Heart right ventricle (tissue), 16 donors: ENCODE results near the gene SMC1A. TPM values are rescaled to one million over a fixed set of nuclear protein-coding genes. Genes with fewer than 3 reads are reported as not detected.

Source experiments
- ATAC-seq, 8 donors: fragments of 200-7000 bp; cut with Tn5 transposase; one replicate each; pipeline ENCODE4 v1.9.1; 2020; ENCODE audit warnings: mild to moderate bottlenecking in 8 of 8, moderate library complexity in 8 of 8, moderate number of reproducible peaks in 1 of 8
- DNase-seq, 2 donors: peaks; one replicate each; pipeline ENCODE4 v3.0.0-alpha.2; 2020
- H3K27ac ChIP-seq, 10 donors: fragments of 200-600 bp; sonication (generic) in 2 of 10; one replicate each; pipeline versions ENCODE4 v1.5.0 to v1.8.0; 2020 to 2022; ENCODE audit warnings: mild to moderate bottlenecking in 3 of 10
- H3K27me3 ChIP-seq, 7 donors: fragments of 200-600 bp; one replicate each; pipeline ENCODE4 v1.8.0; 2021 to 2022; ENCODE audit warnings: mild to moderate bottlenecking in 2 of 7
- H3K36me3 ChIP-seq, 9 donors: fragments of 200-600 bp; sonication (generic) in 1 of 9; one replicate each; pipeline versions ENCODE4 v1.5.0 to v1.8.0; 2020 to 2022; ENCODE audit warnings: mild to moderate bottlenecking in 2 of 9
- H3K4me1 ChIP-seq, 9 donors: fragments of 200-600 bp; sonication (generic) in 1 of 9; one replicate each; pipeline versions ENCODE4 v1.5.0 to v1.8.0; 2020 to 2022; ENCODE audit warnings: mild to moderate bottlenecking in 4 of 9
- H3K4me3 ChIP-seq, 10 donors: fragments of 200-600 bp; sonication (generic) in 2 of 10; one replicate each; pipeline versions ENCODE4 v1.5.0 to v1.8.0; 2020 to 2022; ENCODE audit warnings: mild to moderate bottlenecking in 7 of 10, moderate library complexity in 2 of 10
- H3K9me3 ChIP-seq, 11 donors: fragments of 200-600 bp in 10 of 11; sonication (generic) in 2 of 11; one replicate each; pipeline versions ENCODE4 v1.5.0 to v1.8.0; 2013 to 2022; ENCODE audit warnings: mild to moderate bottlenecking in 2 of 11, control low read depth in 1 of 11, moderate library complexity in 1 of 11
- WGBS, 2 donors: extraction: QIAGEN DNeasy Blood & Tissue Kit; methylation state at CpG; one replicate each; pipeline ENCODE4 v1.1.7; 2013; ENCODE audit warnings: inconsistent platforms in 1 of 2; 5-methylcytosine and 5-hydroxymethylcytosine counted together
- intact Hi-C, 10 donors: fragments of 100-400 bp; cut with DNase I; formaldehyde crosslinking; loops; one replicate each; pipeline versions ENCODE4 v1.11.1 to v1.14.2; 2022
- polyA plus RNA-seq, 2 donors: library from polyadenylated mRNA; stranded (reverse); fragments of 200-250 nt; gene quantifications; one replicate each; pipeline ENCODE4 v1.2.3, GENCODE V29; 2013
- total RNA-seq, 10 donors: library from RNA; stranded (reverse); fragmentation: NEBNext Ultra II Directional in 3 of 10; extraction: Animal tissue kit (Norgen Biotek cat#: 25700) in 3 of 10; gene quantifications; one replicate each; pipeline versions ENCODE4 v1.2.1 to v1.2.4, GENCODE V29; 2021 to 2023
- TF ChIP-seq, protein P1 (sequence below), 9 donors: fragments of 200-600 bp; sonication (generic) in 2 of 9; IDR thresholded peaks; one replicate each; pipeline versions ENCODE4 v1.5.0 to v1.8.0; 2021 to 2022; ENCODE audit warnings: antibody characterized with exemption in 9 of 9, mild to moderate bottlenecking in 5 of 9, moderate library complexity in 1 of 9
- donor health status: Arrhythmogenic right ventricular cardiomyopathy.
- donor health status: ischemic (EF 13 %, LVEDD 7.1; RV severe dilation, severe dysfunction).
- donor health status: healthy with polysubstance abuse.
- donor health status: DM: no; HTN: yes; CAD: no.
- donor health status: DM: no; HTN: no; CAD: no.
- donor health status: ischemic (EF 25% LVEDD 6.9; RV normal size, moderate dysfunction).
- donor health status: ischemic (EF 25% LVEDD 5.7; RV mildly dilated, moderate dysfunction).
- donor health status: healthy.
- donor health status: DM: yes; HTN: yes; CAD: no.
- donor health status: Ischemic cardiomyopathy.
- donor health status: ischemic (EF 35%, LVEDD 5.7; RV mildly dilated, moderate dysfunction).
- donor health status: nonischemic (EF 11% LVEDD 7.7; RV severe dilation, severe dysfunction).
- donor health status: DM: yes; HTN: yes; CAD: no.
- donor health status: PGD.
- donor health status: ischemic (EF 29% LVEDD 5.4; RV normal size, mild dysfunction).
- donor health status: nonischemic (EF 23%, LVEDD 6.1; RV moderate dilation, normal function).

Gene SMC1A
- total and polyA plus RNA-seq, 12 donors: 9.5 to 55.1 (median 34.9) TPM

DNA sequence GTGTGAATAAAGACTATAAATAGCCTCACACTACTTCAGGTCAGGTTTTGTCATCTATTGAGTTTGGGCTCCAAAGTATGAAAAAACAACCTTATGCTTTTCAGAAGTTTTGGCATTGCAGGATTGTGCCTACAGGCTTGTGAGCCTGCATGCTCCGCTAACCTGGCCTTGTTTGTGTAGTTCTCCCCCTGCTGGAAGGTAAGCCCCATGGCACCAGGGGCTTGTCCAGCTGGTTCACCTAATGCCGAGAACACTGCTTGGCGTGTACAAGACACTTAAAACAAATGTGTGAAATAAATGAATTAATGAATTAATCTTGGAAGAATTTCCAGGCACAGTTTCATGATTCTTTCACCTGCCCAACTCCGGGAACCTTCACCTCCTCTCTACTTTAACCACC lies 13.5 kb upstream of the SMC1A start:
- peak in 5 of 8 donors; percentile 47 to 66 (median 63) for ATAC-seq
- H3K9me3 ChIP-seq: no peaks in the 10 kb centered on the region
- H3K27me3 ChIP-seq: peaks cover 0 to 81% (median 0%) of the 10 kb centered on the region in 7 donors
- H3K4me1 ChIP-seq: peaks cover 0 to 27% (median 10%) of the 10 kb centered on the region in 9 donors
- DNase-seq: peak; percentile 26 to 38
- peaks cover 0 to 19% (median 0%) of the 10 kb centered on the region in 9 donors for H3K36me3 ChIP-seq
- intact Hi-C loops: loop anchor here in 9 of 10 donors (2.0 to 10.0 kb wide), 7 partner anchors 119 to 211 kb away; partner anchors contain the start of genes IQSEC2 (in 4 of the 9) and KDM5C (in 1 of the 9)
- WGBS, 2 donors: 0 to 2% methylated on average over 4 of the region's 4 CpGs
- TF ChIP-seq, protein P1, sequence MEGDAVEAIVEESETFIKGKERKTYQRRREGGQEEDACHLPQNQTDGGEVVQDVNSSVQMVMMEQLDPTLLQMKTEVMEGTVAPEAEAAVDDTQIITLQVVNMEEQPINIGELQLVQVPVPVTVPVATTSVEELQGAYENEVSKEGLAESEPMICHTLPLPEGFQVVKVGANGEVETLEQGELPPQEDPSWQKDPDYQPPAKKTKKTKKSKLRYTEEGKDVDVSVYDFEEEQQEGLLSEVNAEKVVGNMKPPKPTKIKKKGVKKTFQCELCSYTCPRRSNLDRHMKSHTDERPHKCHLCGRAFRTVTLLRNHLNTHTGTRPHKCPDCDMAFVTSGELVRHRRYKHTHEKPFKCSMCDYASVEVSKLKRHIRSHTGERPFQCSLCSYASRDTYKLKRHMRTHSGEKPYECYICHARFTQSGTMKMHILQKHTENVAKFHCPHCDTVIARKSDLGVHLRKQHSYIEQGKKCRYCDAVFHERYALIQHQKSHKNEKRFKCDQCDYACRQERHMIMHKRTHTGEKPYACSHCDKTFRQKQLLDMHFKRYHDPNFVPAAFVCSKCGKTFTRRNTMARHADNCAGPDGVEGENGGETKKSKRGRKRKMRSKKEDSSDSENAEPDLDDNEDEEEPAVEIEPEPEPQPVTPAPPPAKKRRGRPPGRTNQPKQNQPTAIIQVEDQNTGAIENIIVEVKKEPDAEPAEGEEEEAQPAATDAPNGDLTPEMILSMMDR (IDR thresholded peaks at IDR 0.05): peak; percentile 29 to 88 (median 68)
- no peak overlapping the region for H3K27ac ChIP-seq
- H3K4me3 ChIP-seq: no peak overlapping the region

DNA sequence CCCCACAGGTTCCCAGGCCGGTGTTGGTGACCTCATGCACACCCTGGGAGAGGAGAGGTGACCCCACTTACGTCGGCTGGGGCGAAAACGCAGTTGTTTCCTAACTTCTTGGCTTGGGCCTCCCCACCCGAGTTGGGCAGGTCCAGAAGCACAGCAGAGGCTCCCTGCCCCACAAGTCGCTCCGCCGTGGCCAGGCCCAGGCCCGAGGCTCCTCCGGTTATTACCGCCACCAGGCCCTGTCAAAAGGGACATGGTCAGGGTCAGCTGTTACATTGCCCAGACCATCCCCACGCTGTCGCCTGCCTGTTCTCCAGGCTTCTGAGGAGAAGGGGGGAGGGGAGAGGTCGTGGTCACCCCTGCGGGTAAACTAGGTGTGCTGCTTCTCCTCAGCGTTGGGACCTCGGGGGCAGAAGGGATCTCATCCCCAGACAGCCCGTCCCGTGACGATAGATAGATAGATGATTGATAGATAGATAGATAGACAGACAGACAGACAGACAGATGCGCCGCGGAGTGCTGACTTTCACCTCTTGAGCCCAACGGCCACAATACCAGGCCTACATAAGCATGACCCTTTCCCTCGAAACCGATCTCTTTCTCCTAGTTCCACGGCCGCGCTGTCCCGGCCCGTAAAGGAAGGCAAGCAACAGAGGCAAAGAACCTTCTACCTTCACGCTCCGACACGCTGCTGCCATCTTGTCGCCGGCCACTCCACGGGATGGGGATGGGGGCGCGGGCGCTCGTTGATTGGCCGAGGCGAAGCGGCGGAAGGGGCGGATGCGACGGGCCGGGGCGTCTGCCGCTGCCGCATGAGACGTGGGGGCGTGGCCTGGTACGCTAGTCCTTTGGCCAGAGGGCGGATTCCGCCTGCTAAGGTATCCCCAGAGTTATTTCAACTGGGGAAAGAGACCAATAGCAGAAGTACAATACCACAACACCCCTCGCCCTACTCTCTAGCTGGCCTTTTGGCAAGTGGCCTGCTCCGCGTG lies 11.5 kb upstream of the SMC1A start, which contains the start of gene HSD17B10:
HSD17B10 (minus strand) TSS at position 720 of the 989 bp plus-strand sequence; CDS start at position 695, 25 bp downstream.
- ATAC-seq: peak; percentile 97 to 100 (median 99)
- intact Hi-C loops: loop anchor here in 7 of 10 donors (2.0 to 10.0 kb wide), 4 partner anchors 117 to 209 kb away; partner anchors contain the start of genes IQSEC2 (in 4 of the 7) and KDM5C (in 1 of the 7)

DNA sequence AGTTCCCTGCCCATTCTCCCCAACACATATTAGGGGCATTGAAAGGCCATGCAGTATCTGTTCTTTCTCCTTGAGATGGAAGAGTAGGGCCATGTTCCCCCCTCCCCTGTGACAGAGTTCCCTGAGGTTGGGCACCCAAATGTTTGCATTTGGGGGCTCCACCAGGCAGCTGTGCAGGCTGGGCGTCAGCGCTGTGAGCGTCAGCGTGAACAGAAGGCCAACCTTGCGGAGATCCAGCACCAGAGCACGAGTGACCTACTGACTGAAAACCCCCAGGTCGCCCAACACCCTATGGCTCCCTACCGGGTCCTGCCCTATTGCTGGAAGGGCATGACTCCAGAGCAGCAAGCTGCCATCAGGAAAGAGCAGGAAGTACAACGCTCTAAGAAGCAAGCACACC lies 7.8 kb upstream of the SMC1A start:
- Histone ChIP-seq H3K27ac (no peak overlapping the region), H3K4me3 (no peak overlapping the region), H3K36me3 (peaks cover 0 to 46% (median 0%) of the 10 kb centered on the region in 9 donors), H3K4me1 (peaks cover 0 to 14% (median 4%) of the 10 kb centered on the region in 9 donors), H3K9me3 (no peaks in the 10 kb centered on the region), H3K27me3 (peaks cover 0 to 25% (median 0%) of the 10 kb centered on the region in 7 donors)
- DNase-seq (no peak), ATAC-seq (no peak)
- TF ChIP-seq, protein P1 (IDR thresholded peaks at IDR 0.05): no peak
- WGBS, 2 donors: 94 to 95% methylated on average over 9 of the region's 9 CpGs
- intact Hi-C loops: loop anchor here in 6 of 10 donors (10.0 kb wide), 3 partner anchors 115 to 205 kb away; partner anchors contain the start of genes IQSEC2 (in 4 of the 6) and KDM5C (in 1 of the 6)

More for the DNA sequence above, 11.5 kb upstream of the SMC1A start, which contains the start of gene HSD17B10:
- TF ChIP-seq, protein P1 (IDR thresholded peaks at IDR 0.05): no peak
- Histone ChIP-seq H3K27me3 (peaks cover 0 to 60% (median 0%) of the 10 kb centered on the region in 7 donors), H3K4me1 (peaks cover 0 to 16% (median 4%) of the 10 kb centered on the region in 9 donors), H3K36me3 (peaks cover 0 to 39% (median 0%) of the 10 kb centered on the region in 9 donors), H3K27ac (peak within 1 kb of the TSS in 9 of 10 donors; percentile 53 to 83 (median 73)), H3K9me3 (no peaks in the 10 kb centered on the region), H3K4me3 (peak within 1 kb of the TSS; percentile 46 to 77 (median 64))
- WGBS, 2 donors: 1 to 4% methylated on average over 56 to 61 of the region's 61 CpGs
- DNase-seq: peak; percentile 88 to 89

DNA sequence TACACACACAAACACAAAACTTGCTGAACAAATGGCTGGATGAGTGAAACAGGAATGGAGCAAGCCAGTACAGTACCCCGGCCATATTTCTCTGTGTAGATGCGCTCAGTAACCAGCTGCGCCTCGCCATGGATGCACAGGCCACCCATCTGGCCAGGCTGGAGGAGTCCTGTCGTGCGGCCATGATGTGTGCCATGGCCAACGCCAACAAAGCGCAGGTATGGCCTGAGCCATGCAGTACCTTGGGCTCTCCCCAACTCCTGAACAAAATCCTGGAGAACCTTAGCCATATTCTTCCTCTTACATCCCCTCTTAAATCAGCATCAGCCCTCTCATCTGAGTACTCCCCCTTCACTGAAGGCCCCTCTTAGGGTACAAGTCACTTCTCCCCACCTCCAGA lies 7.3 kb upstream of the SMC1A start:
- H3K27me3 ChIP-seq: peaks cover 0 to 20% (median 0%) of the 10 kb centered on the region in 7 donors
- H3K36me3 ChIP-seq: peaks cover 0 to 46% (median 0%) of the 10 kb centered on the region in 9 donors
- TF ChIP-seq, protein P1 (IDR thresholded peaks at IDR 0.05): no peak
- intact Hi-C loops: loop anchor here in 7 of 10 donors (10.0 kb wide), 3 partner anchors 115 to 205 kb away; partner anchors contain the start of genes IQSEC2 (in 4 of the 7) and KDM5C (in 2 of the 7)
- H3K27ac ChIP-seq: no peak overlapping the region
- no peak for DNase-seq
- no peak overlapping the region for H3K4me3 ChIP-seq
- H3K4me1 ChIP-seq: peaks cover 0 to 10% (median 4%) of the 10 kb centered on the region in 9 donors
- H3K9me3 ChIP-seq: no peaks in the 10 kb centered on the region
- 98 to 100% methylated on average over 8 of the region's 8 CpGs for WGBS, 2 donors
- no peak for ATAC-seq
